Mesenchymal stem cell (in vitro differentiated cells and primary cell): ENCODE measurements around the gene OOSP1.

Experiments
- DNase-seq: peaks from one replicate; pipeline ENCODE4 v3.0.0-alpha.2; 2013
- H2AFZ ChIP-seq: one replicate; pipeline ENCODE4 v1.6.1; 2013; ENCODE audit warnings: low read depth, mild to moderate bottlenecking, control low read depth, inconsistent platforms, low read length, moderate library complexity
- H2AK5ac ChIP-seq: 2 replicates; pipeline ENCODE4 v1.6.1; 2013; ENCODE audit warnings: low read length, moderate library complexity, mild to moderate bottlenecking, inconsistent platforms; ENCODE audit not compliant: severe bottlenecking
- H2BK120ac ChIP-seq: one replicate; pipeline ENCODE4 v1.6.1; 2013; ENCODE audit warnings: low read depth, mild to moderate bottlenecking, inconsistent platforms, low read length, moderate library complexity
- H2BK12ac ChIP-seq, 2 experiments: one replicate each; pipeline ENCODE4 v1.6.1; 2013; ENCODE audit warnings: inconsistent platforms in 2 of 2, low read length in 2 of 2, mild to moderate bottlenecking in 2 of 2, moderate library complexity in 2 of 2, control low read depth in 1 of 2
- H2BK15ac ChIP-seq: one replicate; pipeline ENCODE4 v1.6.1; 2013; ENCODE audit warnings: mild to moderate bottlenecking, low read depth, inconsistent platforms; ENCODE audit not compliant: poor library complexity, severe bottlenecking
- H2BK5ac ChIP-seq: 2 replicates; pipeline ENCODE4 v1.6.1; 2013; ENCODE audit warnings: low read depth, mild to moderate bottlenecking, low read length, control low read depth, inconsistent platforms; ENCODE audit not compliant: poor library complexity, severe bottlenecking
- H3K14ac ChIP-seq, 2 experiments: one replicate each; pipeline ENCODE4 v1.6.1; 2013; ENCODE audit warnings: inconsistent platforms in 2 of 2, low read length in 2 of 2, control low read depth in 1 of 2, mild to moderate bottlenecking in 1 of 2, moderate library complexity in 1 of 2
- H3K18ac ChIP-seq, 2 experiments: one replicate each; pipeline ENCODE4 v1.6.1; 2013; ENCODE audit warnings: inconsistent platforms in 2 of 2, low read length in 2 of 2, control low read depth in 1 of 2, low read depth in 1 of 2, mild to moderate bottlenecking in 1 of 2
- H3K23ac ChIP-seq, 2 experiments: one replicate each; pipeline ENCODE4 v1.6.1; 2013; ENCODE audit warnings: inconsistent platforms in 2 of 2, low read length in 2 of 2, mild to moderate bottlenecking in 2 of 2, moderate library complexity in 2 of 2, control low read depth in 1 of 2
- H3K27ac ChIP-seq: 2 replicates; pipeline ENCODE4 v1.5.1; 2013; ENCODE audit warnings: mild to moderate bottlenecking, moderate library complexity, low read length, control low read depth, inconsistent platforms; ENCODE audit not compliant: poor library complexity, severe bottlenecking
- H3K27me3 ChIP-seq, 2 experiments: 2 replicates each; pipeline versions ENCODE4 v1.6.1 to v1.7.0; 2013; ENCODE audit warnings: low read length in 2 of 2, mild to moderate bottlenecking in 2 of 2, moderate library complexity in 2 of 2, control low read depth in 1 of 2, inconsistent platforms in 1 of 2; ENCODE audit not compliant: control insufficient read depth in 1 of 2, insufficient read depth in 1 of 2
- H3K36me3 ChIP-seq, 2 experiments: 2 replicates each; pipeline versions ENCODE4 v1.6.1 to v1.7.0; 2013; ENCODE audit warnings: low read length in 2 of 2, control low read depth in 1 of 2, inconsistent platforms in 1 of 2, low read depth in 1 of 2, mild to moderate bottlenecking in 1 of 2; ENCODE audit not compliant: insufficient read depth in 2 of 2, control insufficient read depth in 1 of 2
- H3K4ac ChIP-seq, 2 experiments: one replicate each; pipeline ENCODE4 v1.6.1; 2013; ENCODE audit warnings: inconsistent platforms in 2 of 2, low read length in 2 of 2, mild to moderate bottlenecking in 2 of 2, moderate library complexity in 2 of 2, control low read depth in 1 of 2, low read depth in 1 of 2
- H3K4me1 ChIP-seq: 2 replicates; pipeline ENCODE4 v1.6.1; 2013; ENCODE audit warnings: low read depth, low read length, control low read depth; ENCODE audit not compliant: control insufficient read depth, insufficient read depth
- H3K4me2 ChIP-seq: 2 replicates; pipeline ENCODE4 v1.6.1; 2013; ENCODE audit warnings: low read length, mild to moderate bottlenecking, inconsistent platforms; ENCODE audit not compliant: poor library complexity, severe bottlenecking
- H3K4me3 ChIP-seq, 2 experiments: 2 replicates each; pipeline versions ENCODE4 v1.5.1 to v1.7.0; 2013; ENCODE audit warnings: low read length in 2 of 2, mild to moderate bottlenecking in 2 of 2, control low read depth in 1 of 2, low read depth in 1 of 2; ENCODE audit not compliant: insufficient read depth in 1 of 2
- H3K79me1 ChIP-seq: replicated peaks from 2 replicates; pipeline ENCODE4 v1.6.1; 2013; ENCODE audit warnings: mild to moderate bottlenecking, control low read depth, low read length, inconsistent platforms; ENCODE audit not compliant: poor library complexity, severe bottlenecking
- H3K9ac ChIP-seq: 2 replicates; pipeline ENCODE4 v1.7.0; 2013; ENCODE audit warnings: mild to moderate bottlenecking, low read length, moderate library complexity
- H3K9me3 ChIP-seq: 2 replicates; pipeline ENCODE4 v1.7.0; 2013; ENCODE audit warnings: mild to moderate bottlenecking, low read length; ENCODE audit not compliant: control insufficient read depth
- H4K8ac ChIP-seq: one replicate; pipeline ENCODE4 v1.6.1; 2013; ENCODE audit warnings: inconsistent platforms, mild to moderate bottlenecking, low read length, moderate library complexity
- H4K91ac ChIP-seq: one replicate; pipeline ENCODE4 v1.6.1; 2013; ENCODE audit warnings: mild to moderate bottlenecking, low read length, inconsistent platforms
- WGBS: methylation state at CpG from one replicate; pipeline ENCODE4 v1.1.7; 2013; ENCODE audit warnings: mixed read lengths; 5-methylcytosine and 5-hydroxymethylcytosine counted together

The OOSP1 gene

DNA sequence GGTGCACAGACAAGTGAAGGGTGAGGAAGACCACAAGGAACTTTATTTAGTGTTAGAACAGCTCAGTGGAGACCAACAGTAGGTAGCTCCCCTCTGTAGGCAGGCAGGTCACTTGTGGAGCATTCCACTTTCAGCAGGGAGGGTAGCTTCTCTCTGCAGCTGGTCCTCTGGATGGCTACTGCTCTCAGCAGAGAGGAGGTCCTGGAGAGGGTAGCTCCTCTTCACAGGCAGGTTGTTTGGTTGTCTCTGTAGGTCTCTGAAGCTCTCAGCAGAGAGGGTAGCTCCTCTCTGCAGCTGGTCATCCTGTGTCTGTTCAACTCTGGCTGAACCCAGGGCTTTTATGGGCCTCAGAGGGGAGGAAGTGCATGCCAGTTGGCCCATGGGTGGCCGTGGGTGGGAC is 6.5 kb upstream of the OOSP1 start:
- H3K4me1 ChIP-seq = no peaks in the 10 kb centered on the region
- no peak overlapping the region for H4K91ac ChIP-seq
- H3K4ac ChIP-seq = no peak overlapping the region
- H2AFZ ChIP-seq = no peak overlapping the region
- H3K18ac ChIP-seq = no peak overlapping the region
- H3K9ac ChIP-seq = no peak overlapping the region
- no peak overlapping the region for H2BK120ac ChIP-seq
- H2BK5ac ChIP-seq = no peak overlapping the region
- H3K27ac ChIP-seq = no peak overlapping the region
- no peaks in the 10 kb centered on the region for H3K27me3 ChIP-seq
- no peak overlapping the region for H2AK5ac ChIP-seq
- H2BK15ac ChIP-seq = no peak overlapping the region
- H3K36me3 ChIP-seq = no peaks in the 10 kb centered on the region
- WGBS = 79% methylated on average over 1 of the region's 1 CpG
- H3K23ac ChIP-seq = no peak overlapping the region
- H3K14ac ChIP-seq = no peak overlapping the region
- H2BK12ac ChIP-seq = no peak overlapping the region
- DNase-seq = no peak
- no peaks in the 10 kb centered on the region for H3K79me1 ChIP-seq
- no peak overlapping the region for H3K4me2 ChIP-seq
- H4K8ac ChIP-seq = no peak overlapping the region
- H3K9me3 ChIP-seq = peaks cover 14% of the 10 kb centered on the region
- H3K4me3 ChIP-seq = no peak overlapping the region

DNA sequence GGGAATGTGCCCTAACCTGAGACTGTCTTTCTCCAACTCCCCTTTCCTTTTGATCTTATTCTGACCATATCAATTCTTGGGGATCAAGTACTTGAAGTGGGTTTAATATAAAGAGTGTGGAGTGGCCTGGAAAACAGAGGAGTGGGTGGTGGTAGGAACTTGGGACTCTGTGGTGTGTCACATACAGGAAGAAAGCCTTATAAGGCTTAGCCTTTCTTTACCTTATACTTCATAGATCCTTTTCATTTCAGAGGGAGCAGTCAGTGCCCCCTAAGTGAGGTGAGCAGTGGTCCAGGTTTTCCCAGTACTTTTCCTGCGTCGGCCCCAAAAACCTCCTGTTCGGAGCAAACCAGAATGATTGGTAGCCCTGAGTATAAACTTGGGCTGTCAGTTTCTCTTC is 486 bp downstream of the OOSP1 start:
- Histone ChIP-seq H4K8ac (no peak overlapping the region), H3K36me3 (no peaks in the 10 kb centered on the region)
- WGBS = 95% methylated on average over 3 of the region's 3 CpGs

DNA sequence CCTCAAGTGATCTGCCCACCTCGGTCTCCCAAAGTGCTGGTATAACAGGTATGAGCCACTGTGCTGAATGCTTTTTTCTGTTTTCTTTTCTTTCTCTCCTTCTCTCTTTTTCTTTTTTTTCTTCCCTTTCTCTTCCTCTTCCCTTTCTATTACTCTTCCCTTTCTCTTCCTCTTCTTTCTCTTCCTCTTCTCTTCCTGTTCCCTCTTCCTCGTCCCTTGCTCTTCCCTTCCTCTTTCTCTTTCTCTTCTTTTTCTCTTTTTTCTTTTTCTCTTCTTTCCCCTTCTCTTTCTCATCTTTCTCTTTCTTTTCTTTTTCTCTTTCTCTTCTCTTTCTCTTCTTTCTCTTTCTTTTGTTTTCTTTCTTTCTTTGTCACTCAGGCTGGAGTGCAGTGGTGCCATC is 1.2 kb downstream of the OOSP1 start:
- no peak overlapping the region for H3K4me2 ChIP-seq
- no peaks in the 10 kb centered on the region for H3K4me1 ChIP-seq
- H3K18ac ChIP-seq = no peak overlapping the region
- no peak overlapping the region for H3K9ac ChIP-seq
- no peak overlapping the region for H2AK5ac ChIP-seq
- H2BK5ac ChIP-seq = no peak overlapping the region
- no peaks in the 10 kb centered on the region for H3K79me1 ChIP-seq
- H3K36me3 ChIP-seq = no peaks in the 10 kb centered on the region
- H4K91ac ChIP-seq = no peak overlapping the region
- no peak overlapping the region for H2BK15ac ChIP-seq
- no peak overlapping the region for H2BK12ac ChIP-seq
- no peaks in the 10 kb centered on the region for H3K27me3 ChIP-seq
- no peak overlapping the region for H3K27ac ChIP-seq
- no peaks in the 10 kb centered on the region for H3K9me3 ChIP-seq
- WGBS = 77% methylated on average over 2 of the region's 2 CpGs
- no peak overlapping the region for H3K4me3 ChIP-seq
- no peak overlapping the region for H3K4ac ChIP-seq
- no peak overlapping the region for H4K8ac ChIP-seq
- H2BK120ac ChIP-seq = no peak overlapping the region
- no peak overlapping the region for H3K23ac ChIP-seq
- H3K14ac ChIP-seq = no peak overlapping the region
- no peak for DNase-seq
- H2AFZ ChIP-seq = no peak overlapping the region

More for the DNA sequence above, 486 bp downstream of the OOSP1 start:
- Histone ChIP-seq H2AK5ac (no peak overlapping the region), H3K14ac (no peak overlapping the region), H2BK120ac (no peak overlapping the region), H2BK12ac (no peak overlapping the region), H3K23ac (no peak overlapping the region), H3K27me3 (no peaks in the 10 kb centered on the region), H2BK15ac (no peak overlapping the region), H3K4me1 (no peaks in the 10 kb centered on the region), H3K9ac (no peak overlapping the region), H3K18ac (no peak overlapping the region), H3K4ac (no peak overlapping the region), H3K79me1 (no peaks in the 10 kb centered on the region), H3K9me3 (no peaks in the 10 kb centered on the region), H4K91ac (no peak overlapping the region), H3K4me2 (no peak overlapping the region), H2AFZ (no peak overlapping the region), H3K4me3 (no peak overlapping the region), H3K27ac (no peak overlapping the region), H2BK5ac (no peak overlapping the region)
- no peak for DNase-seq

DNA sequence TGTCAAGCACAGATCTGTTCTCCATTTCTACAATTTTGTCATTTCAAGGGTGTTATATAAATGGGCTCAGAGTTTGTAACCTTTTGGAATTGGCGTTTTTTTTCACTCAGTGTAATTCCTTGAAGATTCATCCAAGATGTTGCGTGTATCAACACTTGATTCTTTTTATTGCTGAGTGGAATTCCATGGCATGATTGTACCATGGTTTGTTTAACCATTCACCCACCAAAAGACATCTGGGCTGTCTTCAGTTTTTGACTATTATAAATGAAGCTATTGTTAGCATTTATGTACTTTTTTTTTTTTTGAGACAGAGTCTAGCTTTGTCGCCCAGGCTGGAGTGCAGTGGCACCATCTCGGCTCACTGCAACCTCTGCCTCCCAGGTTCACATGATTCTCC is 2.9 kb downstream of the OOSP1 start:
- no peaks in the 10 kb centered on the region for H3K4me1 ChIP-seq

More for the DNA sequence above, 2.9 kb downstream of the OOSP1 start:
- no peak overlapping the region for H2BK12ac ChIP-seq
- H3K18ac ChIP-seq = no peak overlapping the region
- no peak for DNase-seq
- H3K79me1 ChIP-seq = no peaks in the 10 kb centered on the region
- H2AK5ac ChIP-seq = no peak overlapping the region
- H3K14ac ChIP-seq = no peak overlapping the region
- no peak overlapping the region for H3K23ac ChIP-seq
- H2BK120ac ChIP-seq = no peak overlapping the region
- H2AFZ ChIP-seq = no peak overlapping the region
- no peak overlapping the region for H4K8ac ChIP-seq
- no peak overlapping the region for H3K4me3 ChIP-seq
- no peak overlapping the region for H2BK5ac ChIP-seq
- no peak overlapping the region for H3K27ac ChIP-seq
- no peaks in the 10 kb centered on the region for H3K36me3 ChIP-seq
- no peaks in the 10 kb centered on the region for H3K27me3 ChIP-seq
- H4K91ac ChIP-seq = no peak overlapping the region
- no peak overlapping the region for H3K9ac ChIP-seq
- 78% methylated on average over 4 of the region's 4 CpGs for WGBS
- no peak overlapping the region for H2BK15ac ChIP-seq
- H3K4me2 ChIP-seq = no peak overlapping the region
- no peak overlapping the region for H3K4ac ChIP-seq
- no peaks in the 10 kb centered on the region for H3K9me3 ChIP-seq
